ENCODE results near the gene ZXDC.

The ZXDC gene

GRCh38 chr3:126477061-126477380 is 1.3 kb upstream of the ZXDC start:
- no peak for DNase-seq (ENCODE audit: low read depth, low spot score)
- in situ Hi-C loops (cut with HindIII; ENCODE audit: low sequenced_read_pairs), result no loop called here
- no peak for TF ChIP-seq CTCF (IDR thresholded peaks at IDR 0.05; ENCODE audit: low read depth, low read length)
- no peak overlapping the region for H3K4me3 ChIP-seq (ENCODE audit: low read depth, low read length)

- in situ Hi-C loops (cut with HindIII; ENCODE audit: low sequenced_read_pairs), result no loop called here
- H3K4me3 ChIP-seq (ENCODE audit: low read depth, low read length), result peak overlapping the region; percentile 62
- TF ChIP-seq CTCF (IDR thresholded peaks at IDR 0.05; ENCODE audit: low read depth, low read length), result no peak
- DNase-seq (ENCODE audit: low read depth, low spot score), result peak; percentile 24
These were observed 722 bp upstream of the ZXDC start for GRCh38 chr3:126476166-126477060.

GRCh38 chr3:126474498-126475412 is 936 bp downstream of the ZXDC start:
- in situ Hi-C loops (cut with HindIII; ENCODE audit: low sequenced_read_pairs), result no loop called here
- peak overlapping the region; percentile 78 for H3K4me3 ChIP-seq (ENCODE audit: low read depth, low read length)
- peak; percentile 51 for DNase-seq (ENCODE audit: low read depth, low spot score)
- no peak for TF ChIP-seq CTCF (IDR thresholded peaks at IDR 0.05; ENCODE audit: low read depth, low read length)

GRCh38 chr3:126473292-126474168 is 2.2 kb downstream of the ZXDC start:
- TF ChIP-seq CTCF (IDR thresholded peaks at IDR 0.05; ENCODE audit: low read depth, low read length), result no peak
- DNase-seq (ENCODE audit: low read depth, low spot score), result no peak
- H3K4me3 ChIP-seq (ENCODE audit: low read depth, low read length), result peak overlapping the region; percentile 7
- in situ Hi-C loops (cut with HindIII; ENCODE audit: low sequenced_read_pairs), result no loop called here

GRCh38 chr3:126472277-126473006 is 3.2 kb downstream of the ZXDC start:
- TF ChIP-seq CTCF (IDR thresholded peaks at IDR 0.05; ENCODE audit: low read depth, low read length), result peak; percentile 18
- DNase-seq (ENCODE audit: low read depth, low spot score), result peak; percentile 87
- peak overlapping the region; percentile 6 for H3K4me3 ChIP-seq (ENCODE audit: low read depth, low read length)
- in situ Hi-C loops (cut with HindIII; ENCODE audit: low sequenced_read_pairs), result no loop called here

Measured in astrocyte of the spinal cord (primary cell).